H1 (cell line): ENCODE results near the gene CD37. TPM values are rescaled to one million over a fixed set of nuclear protein-coding genes. Genes with fewer than 3 reads are reported as not detected.

ENCODE experiments used
- BRCA1 ChIP-seq: IDR thresholded peaks from 2 replicates; pipeline ENCODE4 v1.6.1; 2012; ENCODE audit warnings: low read depth, low read length, improper control_type of control experiment
- CBX5 ChIP-seq: fragments of 300-800, 300-1000 bp; sonication (generic); IDR thresholded peaks from 2 replicates; pipeline ENCODE4 v1.7.1; 2016; ENCODE audit warnings: antibody characterized with exemption, low read length, low read depth
- CHD7 ChIP-seq: fragments of 300-600 bp; sonication (generic); IDR thresholded peaks from 2 replicates; pipeline ENCODE4 v1.7.1; 2012; ENCODE audit warnings: low read length, moderate library complexity, mild to moderate bottlenecking, inconsistent platforms; ENCODE audit not compliant: insufficient replicate concordance
- CTBP2 ChIP-seq: IDR thresholded peaks from 2 replicates; pipeline ENCODE4 v1.7.0; 2011; ENCODE audit warnings: borderline replicate concordance, mild to moderate bottlenecking, moderate library complexity, mixed read lengths, low read length; ENCODE audit not compliant: insufficient read depth, insufficient read length
- KDM4A ChIP-seq: IDR thresholded peaks from one replicate; pipeline ENCODE4 v1.7.1; 2012; ENCODE audit warnings: low read depth, mild to moderate bottlenecking, moderate library complexity, low read length, inconsistent platforms; ENCODE audit not compliant: severe bottlenecking
- MAFK ChIP-seq: IDR thresholded peaks from 2 replicates; pipeline ENCODE4 v1.6.1; 2012; ENCODE audit warnings: low read depth, mild to moderate bottlenecking, improper control_type of control experiment, low read length
- NANOG ChIP-seq: IDR thresholded peaks from 2 replicates; pipeline ENCODE4 v1.6.1; 2011; ENCODE audit warnings: low read length, low read depth, mild to moderate bottlenecking, inconsistent platforms; ENCODE audit not compliant: insufficient read depth, poor library complexity, severe bottlenecking
- RFX5 ChIP-seq: IDR thresholded peaks from 2 replicates; pipeline ENCODE4 v1.6.1; 2011; ENCODE audit warnings: low read depth, low read length, improper control_type of control experiment, borderline replicate concordance
- TAF1 ChIP-seq: IDR thresholded peaks from 2 replicates; pipeline ENCODE4 v1.6.1; 2011; ENCODE audit warnings: mild to moderate bottlenecking, low read depth, low read length
- TCF12 ChIP-seq: IDR thresholded peaks from 2 replicates; pipeline ENCODE4 v1.6.1; 2011; ENCODE audit warnings: low read depth, mild to moderate bottlenecking, low read length
- polyA plus RNA-seq, 7 experiments: library from polyadenylated mRNA; depleted of rRNA in 3 of 7; stranded (reverse) in 5 of 7; unstranded in 2 of 7; fragments of >200 nt in 5 of 7; fragments of 200-250 nt in 2 of 7; gene quantifications; 1 replicate in 5 of 7; 2 replicates in 1 of 7; 4 replicates in 1 of 7; pipeline versions ENCODE4 v1.2.1 to v1.2.3, GENCODE V29; 2011 to 2013; ENCODE audit warnings: missing spikeins in 2 of 7, mixed read lengths in 2 of 7
- total RNA-seq: library from RNA; stranded (reverse); fragmentation: NEBNext Ultra II Directional; extraction: Animal tissue kit (Norgen Biotek cat#: 25700); gene quantifications from 2 replicates; pipeline ENCODE4 v1.2.1, GENCODE V29; 2021

Gene CD37
- total and polyA plus RNA-seq, 2 of the 8 experiments (the other 6 are each of a cell fraction or from before 2014, with no cell fraction given) = not detected

- TF ChIP-seq CTBP2 (no peak), MAFK (no peak), CHD7 (no peak), BRCA1 (no peak), CBX5 (no peak), KDM4A (peak; percentile 32), TAF1 (no peak), TCF12 (no peak), RFX5 (no peak), NANOG (no peak)
These were observed 4.3 kb downstream of the CD37 start (continued) for GRCh38 chr19:49339301-49340068.
